ENCODE data around the gene FAM200A.

DNA sequence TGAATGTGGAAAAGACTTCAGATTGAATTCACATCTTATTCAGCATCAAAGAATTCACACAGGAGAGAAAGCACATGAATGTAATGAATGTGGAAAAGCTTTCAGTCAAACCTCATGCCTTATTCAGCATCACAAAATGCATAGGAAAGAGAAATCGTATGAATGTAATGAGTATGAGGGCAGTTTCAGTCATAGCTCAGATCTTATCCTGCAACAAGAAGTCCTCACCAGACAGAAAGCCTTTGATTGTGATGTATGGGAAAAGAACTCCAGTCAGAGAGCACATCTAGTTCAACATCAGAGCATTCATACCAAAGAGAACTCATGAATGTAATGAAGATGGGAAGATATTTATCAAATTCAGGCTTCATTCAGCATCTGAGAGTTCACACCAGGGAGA, 21.3 kb upstream of the FAM200A start:
- TF ChIP-seq, protein P1, sequence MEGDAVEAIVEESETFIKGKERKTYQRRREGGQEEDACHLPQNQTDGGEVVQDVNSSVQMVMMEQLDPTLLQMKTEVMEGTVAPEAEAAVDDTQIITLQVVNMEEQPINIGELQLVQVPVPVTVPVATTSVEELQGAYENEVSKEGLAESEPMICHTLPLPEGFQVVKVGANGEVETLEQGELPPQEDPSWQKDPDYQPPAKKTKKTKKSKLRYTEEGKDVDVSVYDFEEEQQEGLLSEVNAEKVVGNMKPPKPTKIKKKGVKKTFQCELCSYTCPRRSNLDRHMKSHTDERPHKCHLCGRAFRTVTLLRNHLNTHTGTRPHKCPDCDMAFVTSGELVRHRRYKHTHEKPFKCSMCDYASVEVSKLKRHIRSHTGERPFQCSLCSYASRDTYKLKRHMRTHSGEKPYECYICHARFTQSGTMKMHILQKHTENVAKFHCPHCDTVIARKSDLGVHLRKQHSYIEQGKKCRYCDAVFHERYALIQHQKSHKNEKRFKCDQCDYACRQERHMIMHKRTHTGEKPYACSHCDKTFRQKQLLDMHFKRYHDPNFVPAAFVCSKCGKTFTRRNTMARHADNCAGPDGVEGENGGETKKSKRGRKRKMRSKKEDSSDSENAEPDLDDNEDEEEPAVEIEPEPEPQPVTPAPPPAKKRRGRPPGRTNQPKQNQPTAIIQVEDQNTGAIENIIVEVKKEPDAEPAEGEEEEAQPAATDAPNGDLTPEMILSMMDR (IDR thresholded peaks at IDR 0.05; ENCODE audit: control extremely low read depth in 1 of 3, insufficient read depth in 1 of 3, low read depth in 1 of 3, low read length in 3 of 3) = no peak
- no peak for TF ChIP-seq YY1 (IDR thresholded peaks at IDR 0.05; ENCODE audit: low read depth, low read length)
- no peak for TF ChIP-seq CEBPB (IDR thresholded peaks at IDR 0.05; ENCODE audit: low read depth, low read length)
- no peak for TF ChIP-seq POLR2A (IDR thresholded peaks at IDR 0.05; ENCODE audit: control extremely low read depth in 1 of 2, low read depth in 2 of 2, low read length in 2 of 2)
- TF ChIP-seq RXRA (IDR thresholded peaks at IDR 0.05; ENCODE audit: insufficient read depth, low read depth, low read length) = no peak
- TF ChIP-seq, protein P2, sequence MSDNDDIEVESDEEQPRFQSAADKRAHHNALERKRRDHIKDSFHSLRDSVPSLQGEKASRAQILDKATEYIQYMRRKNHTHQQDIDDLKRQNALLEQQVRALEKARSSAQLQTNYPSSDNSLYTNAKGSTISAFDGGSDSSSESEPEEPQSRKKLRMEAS (IDR thresholded peaks at IDR 0.05) = no peak
- no peak for TF ChIP-seq POLR2AphosphoS5 (IDR thresholded peaks at IDR 0.05; ENCODE audit: low read depth, low read length)
- no peak for TF ChIP-seq GABPA (IDR thresholded peaks at IDR 0.05; ENCODE audit: borderline replicate concordance, insufficient read depth, low read length)
- no peak for TF ChIP-seq RAD21 (IDR thresholded peaks at IDR 0.05 in 1 of 2, conservative IDR thresholded peaks at IDR 0.05 in 1 of 2; ENCODE audit: low read depth in 2 of 2, low read length in 2 of 2)
- no peak for TF ChIP-seq EP300 (IDR thresholded peaks at IDR 0.05; ENCODE audit: borderline replicate concordance in 1 of 2, low read depth in 2 of 2, low read length in 2 of 2)
- no peak for TF ChIP-seq ZNF274 (IDR thresholded peaks at IDR 0.05; ENCODE audit: borderline replicate concordance, extremely low read depth, low read length)
- no peak for TF ChIP-seq JUND (IDR thresholded peaks at IDR 0.05; ENCODE audit: low read length)
- no peak for TF ChIP-seq FOSL1 (IDR thresholded peaks at IDR 0.05; ENCODE audit: insufficient read depth, low read depth, low read length)
- TF ChIP-seq TAF1 (IDR thresholded peaks at IDR 0.05; ENCODE audit: low read depth, low read length) = no peak

Data from H1 (cell line).